Activated naive CD4-positive, alpha-beta T cell treated with anti-CD3 and anti-CD28 coated beads, Interleukin-2, amount 50 U/mL, for 72 hours (primary cell): Measurements from ENCODE around the gene FXN. TPM values are rescaled to one million over a fixed set of nuclear protein-coding genes. Genes with fewer than 3 reads are reported as not detected.
"Not testable (repeated sequence)": the region's sequence is repeated elsewhere in the genome, so short reads cannot be mapped to it uniquely, and the experiment has no call there.

ENCODE experiments used
- ATAC-seq, 2 donors: fragments of 150-1000 bp; cut with Tn5 transposase; 2 replicates each; pipeline ENCODE4 v1.10.0; 2021; ENCODE audit warnings: mild to moderate bottlenecking in 2 of 2, moderate library complexity in 2 of 2
- DNase-seq, 2 donors: peaks; one replicate each; pipeline ENCODE4 v3.0.0; 2021 to 2022; ENCODE audit warnings: low spot score in 2 of 2
- H3K27ac Mint-ChIP-seq, 2 donors: one replicate each; pipeline ENCODE4 v1.8.0; 2022; ENCODE audit warnings: mild to moderate bottlenecking in 2 of 2, mixed read lengths in 2 of 2
- H3K36me3 Mint-ChIP-seq, 2 donors: one replicate each; pipeline ENCODE4 v1.8.0; 2022; ENCODE audit warnings: mixed read lengths in 2 of 2
- H3K9me3 Mint-ChIP-seq, 2 donors: one replicate each; pipeline ENCODE4 v1.8.0; 2022; ENCODE audit warnings: mixed read lengths in 2 of 2
- total RNA-seq, 2 donors: library from RNA; stranded (reverse); gene quantifications; one replicate each; pipeline ENCODE4 v1.2.3, GENCODE V29; 2022

Gene FXN
- total RNA-seq, 2 donors from 2014 or later, result 7.0 to 22.9 TPM

DNA sequence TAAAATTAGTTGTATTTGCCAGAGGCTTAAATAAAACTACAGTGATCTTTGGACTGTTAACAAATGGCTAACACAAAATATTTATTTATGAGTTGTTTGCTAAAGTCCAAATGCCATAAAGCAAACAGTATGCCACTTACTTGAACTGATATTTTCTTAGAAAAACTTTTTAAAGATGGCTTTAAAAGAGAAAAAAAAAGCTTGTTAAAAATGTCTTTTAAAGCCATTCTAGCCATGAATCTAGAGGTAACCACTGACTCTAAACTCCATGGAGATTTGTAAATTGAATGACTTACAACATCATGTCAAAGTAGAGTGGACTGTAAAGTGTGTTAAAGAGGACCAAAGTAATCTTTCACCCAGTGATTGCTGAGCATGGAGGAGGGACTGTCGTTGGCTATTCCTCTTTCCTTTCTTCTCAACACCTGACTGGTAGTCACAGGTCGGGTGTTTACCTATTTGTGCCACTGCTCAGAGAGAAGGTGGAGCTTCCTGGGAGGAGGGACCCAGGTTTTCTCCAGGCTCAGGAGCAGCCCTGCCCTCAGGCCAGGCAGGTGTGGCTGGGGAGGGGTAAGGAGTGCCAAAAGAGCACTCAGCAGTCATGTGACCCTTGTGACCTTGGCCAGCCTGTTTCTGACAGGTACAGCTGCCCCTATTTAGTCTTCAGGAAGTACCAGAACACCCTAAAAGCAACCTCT is 69.4 kb downstream of the FXN start:
- DNase-seq (no peak), ATAC-seq (no peak)
- H3K9me3 Mint-ChIP-seq, result no peaks in the 10 kb centered on the region
- H3K27ac Mint-ChIP-seq, result no peak overlapping the region
- no peaks in the 10 kb centered on the region for H3K36me3 Mint-ChIP-seq

DNA sequence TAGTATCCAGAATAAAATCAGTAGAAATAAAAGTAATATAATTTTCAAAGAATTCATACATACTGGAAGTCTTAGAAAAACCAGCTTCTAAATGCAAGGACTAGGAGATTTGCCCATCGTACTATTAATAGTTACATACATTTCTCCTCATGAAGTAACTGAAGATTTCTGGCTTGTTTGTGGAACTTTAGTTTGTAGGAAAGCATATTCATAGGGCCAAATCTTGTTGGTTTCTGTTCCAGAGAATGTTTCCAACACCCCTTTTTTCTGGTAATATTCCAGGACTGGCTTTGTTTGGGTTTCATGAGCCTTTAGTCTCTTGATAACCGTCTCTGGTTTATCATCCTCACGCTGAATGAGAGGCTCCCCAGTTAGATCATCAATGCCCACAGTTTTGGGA is 72.2 kb downstream of the FXN start:
- DNase-seq (no peak), ATAC-seq (no peak)
- Mint-ChIP-seq H3K36me3 (no peaks in the 10 kb centered on the region), H3K27ac (no peak overlapping the region), H3K9me3 (no peaks in the 10 kb centered on the region)

DNA sequence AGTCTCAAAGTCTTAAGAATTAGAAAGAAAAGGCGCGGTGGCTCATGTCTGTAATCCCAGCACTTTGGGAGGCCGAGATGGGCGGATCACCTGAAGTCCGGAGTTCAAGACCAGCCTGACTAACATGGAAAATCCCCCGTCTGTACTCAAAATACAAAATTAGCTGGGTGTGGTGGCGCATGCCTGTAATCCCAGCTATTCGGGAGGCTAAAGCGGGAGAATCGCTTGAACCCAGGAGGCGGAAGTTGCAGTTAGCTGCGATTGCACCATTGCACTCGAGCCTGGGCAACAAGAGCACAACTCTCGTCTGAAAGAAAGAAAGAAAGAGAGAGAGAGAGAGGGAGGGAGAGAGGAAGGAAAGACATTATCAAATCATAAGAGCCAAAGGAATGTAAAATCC is 73.2 kb downstream of the FXN start:
- H3K36me3 Mint-ChIP-seq, H3K27ac Mint-ChIP-seq, ATAC-seq, H3K9me3 Mint-ChIP-seq, DNase-seq: not testable (repeated sequence)

DNA sequence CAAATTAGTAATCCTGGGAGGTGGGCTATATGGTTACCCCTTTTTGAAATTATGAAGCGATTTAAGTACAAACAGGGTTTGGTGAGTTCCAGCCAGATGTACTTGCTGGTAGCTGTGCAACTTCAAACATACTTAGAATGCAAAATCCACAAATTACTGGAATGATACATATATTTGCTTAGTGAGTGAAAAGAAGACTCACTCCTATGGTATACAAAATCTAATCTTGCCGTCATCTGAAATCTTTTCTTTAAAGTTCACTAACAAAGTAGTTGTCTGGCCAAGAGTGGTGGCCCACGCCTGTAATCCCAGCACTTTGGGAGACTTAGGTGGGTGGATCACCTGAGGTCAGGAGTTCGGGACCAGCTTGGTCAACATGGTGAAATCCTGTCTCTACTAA is 73.6 kb downstream of the FXN start:
- DNase-seq (no peak), ATAC-seq (no peak)
- H3K36me3 Mint-ChIP-seq, result no peaks in the 10 kb centered on the region
- H3K9me3 Mint-ChIP-seq, result no peaks in the 10 kb centered on the region
- H3K27ac Mint-ChIP-seq, result no peak overlapping the region

DNA sequence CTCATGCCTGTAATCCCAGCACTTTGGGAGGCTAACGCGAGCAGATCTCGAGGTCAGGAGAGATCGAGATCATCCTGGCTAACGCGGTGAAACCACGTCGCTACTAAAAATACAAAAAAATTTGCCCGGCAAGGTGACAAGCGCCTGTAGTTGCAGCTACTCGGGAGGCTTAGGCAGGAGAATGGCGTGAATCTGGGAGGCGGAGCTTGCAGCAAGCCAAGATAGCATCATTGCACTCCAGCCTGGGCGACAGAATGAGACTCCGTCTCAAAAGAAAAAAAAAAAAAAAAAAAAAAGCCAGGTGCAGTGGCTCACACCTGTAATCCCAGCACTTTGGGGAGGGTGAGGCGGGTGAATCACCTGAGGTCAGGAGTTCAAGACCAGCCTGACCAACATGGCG is 77.1 kb downstream of the FXN start:
- DNase-seq, H3K9me3 Mint-ChIP-seq: not testable (repeated sequence)

GRCh38 chr9:69115621-69116020 is 80.1 kb downstream of the FXN start:
- Mint-ChIP-seq H3K9me3 (no peaks in the 10 kb centered on the region), H3K27ac (no peak overlapping the region), H3K36me3 (no peaks in the 10 kb centered on the region)
- DNase-seq, result no peak
- no peak for ATAC-seq

More for the DNA sequence above, 77.1 kb downstream of the FXN start:
- H3K36me3 Mint-ChIP-seq, H3K27ac Mint-ChIP-seq, ATAC-seq: not testable (repeated sequence)

DNA sequence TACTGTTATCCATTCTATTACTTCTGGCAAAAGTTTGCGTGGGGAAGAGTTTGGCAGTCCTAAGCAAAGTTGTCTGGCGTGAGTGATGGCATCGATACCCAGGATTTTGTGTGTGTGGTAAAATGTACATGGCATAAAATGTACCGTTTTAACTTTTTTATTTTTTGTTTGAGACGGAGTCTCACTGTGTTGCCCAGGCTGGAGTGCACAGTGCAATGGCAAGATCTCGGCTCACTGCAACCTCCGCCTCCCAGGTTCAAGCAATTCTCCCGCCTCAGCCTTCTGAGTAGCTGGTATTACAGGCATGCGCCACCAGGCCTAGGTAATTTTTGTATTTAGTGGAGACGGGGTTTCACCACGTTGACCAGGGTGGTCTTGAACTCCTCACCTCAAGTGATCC is 83.1 kb downstream of the FXN start:
- Mint-ChIP-seq H3K27ac (no peak overlapping the region), H3K36me3 (peaks cover 5% of the 10 kb centered on the region in 2 donors), H3K9me3 (no peaks in the 10 kb centered on the region)
- DNase-seq (no peak), ATAC-seq (no peak)

DNA sequence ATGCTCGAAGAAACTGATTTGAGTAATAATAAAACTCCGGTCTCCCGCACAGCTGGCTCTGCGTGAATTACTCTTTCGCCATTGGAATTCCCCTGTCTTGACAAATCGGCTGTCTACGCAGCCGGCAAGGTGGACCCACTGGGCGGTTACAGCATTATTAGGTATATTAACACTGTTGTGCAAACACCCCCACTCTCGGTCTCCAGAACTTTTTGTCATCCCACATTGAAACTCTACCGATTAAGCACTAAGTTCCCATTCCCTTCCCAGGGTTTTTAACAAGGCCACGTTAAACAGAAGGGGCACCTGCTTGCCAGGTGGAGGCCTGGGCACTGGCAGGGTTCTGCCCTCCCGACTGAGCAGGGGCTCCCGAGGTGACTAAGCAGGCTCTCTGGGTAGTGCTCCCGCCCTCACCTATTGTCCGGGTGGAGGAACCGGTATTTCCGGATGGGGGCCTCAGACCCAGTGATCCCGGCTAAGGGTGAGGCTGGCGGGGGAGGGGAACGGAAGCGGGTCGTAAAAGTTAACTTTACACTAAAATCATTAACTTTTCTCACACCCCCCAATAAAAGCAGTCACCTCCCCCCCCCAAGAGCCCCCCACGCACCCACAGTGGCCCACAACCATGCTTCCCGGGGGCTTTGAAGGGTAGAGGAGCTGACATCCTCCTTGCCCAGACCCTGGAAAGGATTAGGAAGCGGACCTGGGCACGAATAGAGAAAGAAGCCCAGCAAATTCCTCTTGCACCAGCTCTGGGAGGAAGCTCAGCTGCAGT is 85.0 kb downstream of the FXN start:
- H3K36me3 Mint-ChIP-seq, result peaks cover 5% of the 10 kb centered on the region in 2 donors
- DNase-seq (no peak), ATAC-seq (peak in 1 of 2 donors; percentile 24)
- H3K9me3 Mint-ChIP-seq, result no peaks in the 10 kb centered on the region
- peak overlapping the region in 1 of 2 donors; percentile 20 for H3K27ac Mint-ChIP-seq

GRCh38 chr9:69121155-69122081 is 85.9 kb downstream of the FXN start:
- ATAC-seq (peak; percentile 72 to 79), DNase-seq (peak; percentile 41 to 61)
- H3K27ac Mint-ChIP-seq, result peak overlapping the region; percentile 50 to 87
- H3K9me3 Mint-ChIP-seq, result no peaks in the 10 kb centered on the region
- peaks cover 5% of the 10 kb centered on the region in 2 donors for H3K36me3 Mint-ChIP-seq

- no peaks in the 10 kb centered on the region for H3K9me3 Mint-ChIP-seq
- peak overlapping the region; percentile 50 to 87 for H3K27ac Mint-ChIP-seq
- H3K36me3 Mint-ChIP-seq, result peaks cover 5% of the 10 kb centered on the region in 2 donors
- peak; percentile 64 to 77 for ATAC-seq
- DNase-seq, result peak in 1 of 2 donors; percentile 54
These were observed 86.6 kb downstream of the FXN start for GRCh38 chr9:69122082-69122548.

DNA sequence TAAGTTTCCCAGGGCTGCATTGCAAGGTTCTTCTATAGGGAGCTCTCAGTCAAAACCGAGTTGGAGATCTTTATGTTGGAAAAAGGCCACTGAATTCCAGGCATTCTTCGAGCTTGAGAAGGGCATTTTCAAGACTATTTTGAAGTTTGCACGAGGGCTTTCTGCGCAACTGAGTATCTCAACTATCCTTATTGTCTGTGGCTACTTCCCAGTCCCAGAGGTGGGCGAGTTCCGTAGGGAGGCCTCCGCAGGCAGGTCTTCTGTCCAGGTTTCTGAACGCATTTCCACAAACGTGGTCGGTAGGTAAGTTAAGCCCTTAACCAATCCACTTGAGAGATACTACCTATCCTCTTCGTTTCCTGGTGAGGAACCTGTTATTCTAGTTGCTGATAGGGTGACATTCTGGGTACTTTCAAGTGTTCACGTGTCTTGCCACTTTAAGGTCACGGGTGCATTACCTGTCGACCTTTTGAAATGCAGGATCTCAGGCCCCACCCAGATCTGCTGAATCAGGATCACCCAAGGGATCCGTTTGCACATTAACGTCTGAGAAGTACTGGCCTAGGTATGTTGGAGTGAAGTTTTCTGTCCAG is 87.1 kb downstream of the FXN start:
- H3K27ac Mint-ChIP-seq, result peak overlapping the region in 1 of 2 donors; percentile 87
- ATAC-seq (peak in 1 of 2 donors; percentile 55), DNase-seq (no peak)
- H3K36me3 Mint-ChIP-seq, result peaks cover 5% of the 10 kb centered on the region in 2 donors
- H3K9me3 Mint-ChIP-seq, result no peaks in the 10 kb centered on the region

GRCh38 chr9:69130456-69131441 is 95.2 kb downstream of the FXN start:
- no peak for ATAC-seq
- H3K9me3 Mint-ChIP-seq, result no peaks in the 10 kb centered on the region

GRCh38 chr9:69131682-69132081 is 96.1 kb downstream of the FXN start:
- H3K9me3 Mint-ChIP-seq, result no peaks in the 10 kb centered on the region
- H3K36me3 Mint-ChIP-seq, result no peaks in the 10 kb centered on the region
- ATAC-seq (no peak), DNase-seq (no peak)
- no peak overlapping the region for H3K27ac Mint-ChIP-seq

More at GRCh38 chr9:69130456-69131441, 95.2 kb downstream of the FXN start:
- Mint-ChIP-seq H3K27ac (peak overlapping the region in 1 of 2 donors; percentile 12), H3K36me3 (no peaks in the 10 kb centered on the region)
- no peak for DNase-seq

GRCh38 chr9:69132361-69132760 is 96.8 kb downstream of the FXN start:
- DNase-seq (no peak), ATAC-seq (no peak)
- Mint-ChIP-seq H3K36me3 (no peaks in the 10 kb centered on the region), H3K9me3 (no peaks in the 10 kb centered on the region), H3K27ac (no peak overlapping the region)

- H3K27ac Mint-ChIP-seq, result no peak overlapping the region
- no peaks in the 10 kb centered on the region for H3K36me3 Mint-ChIP-seq
- H3K9me3 Mint-ChIP-seq, result no peaks in the 10 kb centered on the region
- no peak for DNase-seq
- no peak for ATAC-seq
These were observed 98.9 kb downstream of the FXN start for GRCh38 chr9:69134412-69134811.
